DOHH2 (cell line): Measurements from ENCODE around the gene GMDS.
A peak's percentile ranks its signal among the peaks of the same experiment; 100 is the strongest.

Experiments used
- H3F3A ChIP-seq: fragments of 200-600 bp; sonication (generic), shearing (Covaris generic); 2 replicates; pipeline ENCODE4 v1.6.0; 2016; ENCODE audit warnings: antibody characterized with exemption, mild to moderate bottlenecking; ENCODE audit not compliant: control insufficient read depth, insufficient read depth
- H3K27ac ChIP-seq: fragments of 200-600 bp; sonication (generic); 2 replicates; pipeline ENCODE4 v1.5.1; 2014; ENCODE audit warnings: low read depth, mild to moderate bottlenecking, low read length, moderate library complexity
- H3K27me3 ChIP-seq: fragments of 200-600 bp; sonication (generic); 2 replicates; pipeline ENCODE4 v1.6.1; 2014; ENCODE audit warnings: mild to moderate bottlenecking, low read length, mixed read lengths; ENCODE audit not compliant: control insufficient read depth
- H3K36me3 ChIP-seq: fragments of 200-600 bp; sonication (generic); 2 replicates; pipeline ENCODE4 v1.6.1; 2014; ENCODE audit warnings: mild to moderate bottlenecking, low read length, moderate library complexity, mixed read lengths; ENCODE audit not compliant: control insufficient read depth
- H3K4me1 ChIP-seq: fragments of 200-600 bp; sonication (generic); 2 replicates; pipeline ENCODE4 v1.6.1; 2014; ENCODE audit warnings: mild to moderate bottlenecking, low read length, mixed read lengths; ENCODE audit not compliant: control insufficient read depth
- H3K4me2 ChIP-seq: fragments of 200-600 bp; sonication (generic); 2 replicates; pipeline ENCODE4 v1.6.0; 2014; ENCODE audit warnings: mild to moderate bottlenecking, low read length, moderate library complexity
- H3K4me3 ChIP-seq: fragments of 200-600 bp; sonication (generic); 2 replicates; pipeline ENCODE4 v1.5.1; 2014; ENCODE audit warnings: mild to moderate bottlenecking, low read length, mixed read lengths
- H3K79me2 ChIP-seq: fragments of 200-600 bp; sonication (generic); 2 replicates; pipeline ENCODE4 v1.6.1; 2014; ENCODE audit warnings: mild to moderate bottlenecking, low read length, mixed read lengths; ENCODE audit not compliant: control insufficient read depth
- H3K9me2 ChIP-seq: fragments of 200-600 bp; sonication (generic); replicated peaks from 2 replicates; pipeline ENCODE4 v1.6.1; 2014; ENCODE audit warnings: mild to moderate bottlenecking, low read length, mixed read lengths; ENCODE audit not compliant: control insufficient read depth
- H3K9me3 ChIP-seq: fragments of 200-600 bp; sonication (generic); 2 replicates; pipeline ENCODE4 v1.6.1; 2014; ENCODE audit warnings: antibody characterized with exemption, low read length, mixed read lengths; ENCODE audit not compliant: control insufficient read depth, insufficient read depth
- H4K20me1 ChIP-seq: fragments of 200-600 bp; sonication (generic); 2 replicates; pipeline ENCODE4 v1.6.0; 2014; ENCODE audit warnings: low read depth, mild to moderate bottlenecking, antibody characterized with exemption, low read length, moderate library complexity; ENCODE audit not compliant: control insufficient read depth, insufficient read depth
- CTCF ChIP-seq: fragments of 200-600 bp; sonication (generic); IDR thresholded peaks from one replicate; pipeline ENCODE4 v1.5.1; 2014; ENCODE audit warnings: antibody characterized with exemption, mild to moderate bottlenecking, low read depth, low read length; ENCODE audit not compliant: poor library complexity, severe bottlenecking
- EZH2phosphoT487 ChIP-seq: fragments of 200-600 bp; sonication (generic); IDR thresholded peaks from 2 replicates; pipeline ENCODE4 v1.6.1; 2017; ENCODE audit warnings: borderline replicate concordance, mild to moderate bottlenecking, antibody characterized with exemption, low read length, moderate library complexity, mixed read lengths

GMDS gene

DNA sequence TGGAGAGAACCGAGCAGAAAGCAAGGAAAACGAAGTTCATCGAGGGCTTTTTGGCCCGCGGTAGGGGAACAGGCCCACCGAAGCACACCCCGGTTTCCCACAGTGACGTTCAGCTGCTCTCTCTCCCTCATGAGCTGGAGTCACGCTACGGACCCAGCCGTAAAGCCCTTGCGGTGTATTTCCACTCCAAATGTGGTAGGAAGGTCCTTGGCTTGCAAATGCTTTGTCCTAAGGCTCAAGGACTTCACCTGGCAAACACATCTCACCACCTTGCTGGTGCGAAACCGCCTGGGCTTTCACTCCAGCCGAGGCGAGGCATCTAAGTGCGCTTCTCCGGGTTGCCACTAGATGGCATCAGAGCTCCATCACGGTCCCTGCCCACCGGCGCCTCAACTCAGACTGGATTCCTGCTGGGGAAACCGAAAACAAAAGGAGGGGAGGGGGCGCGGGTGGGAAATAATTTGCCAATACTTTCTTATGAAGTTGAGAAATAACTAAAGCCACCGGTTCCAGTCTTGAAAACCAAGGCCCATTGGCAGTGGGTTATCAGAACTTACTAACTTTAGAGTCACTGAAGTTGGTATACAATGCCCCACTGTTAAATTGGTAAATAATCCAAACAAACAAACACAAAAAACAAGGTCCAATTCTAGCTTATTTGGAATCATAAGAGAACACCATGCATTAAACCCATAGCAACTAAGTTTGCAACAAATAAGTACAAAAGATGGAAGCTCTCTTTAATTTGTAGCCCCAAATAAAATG, 649.1 kb downstream of the GMDS start:
- Histone ChIP-seq H3K4me2 (no peak overlapping the region; the same call in 1 of the 2 replicates), H3K36me3 (no peaks in the 10 kb centered on the region), H3K79me2 (no peaks in the 10 kb centered on the region), H3K4me3 (no peak overlapping the region), H4K20me1 (no peaks in the 10 kb centered on the region), H3F3A (no peaks in the 10 kb centered on the region), H3K9me3 (no peaks in the 10 kb centered on the region), H3K27ac (no peak overlapping the region), H3K9me2 (no peaks in the 10 kb centered on the region), H3K4me1 (peaks cover 3% of the 10 kb centered on the region; the same call in 1 of the 2 replicates), H3K27me3 (peaks cover 18% of the 10 kb centered on the region)
- TF ChIP-seq CTCF (peak; percentile 94), EZH2phosphoT487 (no peak)

DNA sequence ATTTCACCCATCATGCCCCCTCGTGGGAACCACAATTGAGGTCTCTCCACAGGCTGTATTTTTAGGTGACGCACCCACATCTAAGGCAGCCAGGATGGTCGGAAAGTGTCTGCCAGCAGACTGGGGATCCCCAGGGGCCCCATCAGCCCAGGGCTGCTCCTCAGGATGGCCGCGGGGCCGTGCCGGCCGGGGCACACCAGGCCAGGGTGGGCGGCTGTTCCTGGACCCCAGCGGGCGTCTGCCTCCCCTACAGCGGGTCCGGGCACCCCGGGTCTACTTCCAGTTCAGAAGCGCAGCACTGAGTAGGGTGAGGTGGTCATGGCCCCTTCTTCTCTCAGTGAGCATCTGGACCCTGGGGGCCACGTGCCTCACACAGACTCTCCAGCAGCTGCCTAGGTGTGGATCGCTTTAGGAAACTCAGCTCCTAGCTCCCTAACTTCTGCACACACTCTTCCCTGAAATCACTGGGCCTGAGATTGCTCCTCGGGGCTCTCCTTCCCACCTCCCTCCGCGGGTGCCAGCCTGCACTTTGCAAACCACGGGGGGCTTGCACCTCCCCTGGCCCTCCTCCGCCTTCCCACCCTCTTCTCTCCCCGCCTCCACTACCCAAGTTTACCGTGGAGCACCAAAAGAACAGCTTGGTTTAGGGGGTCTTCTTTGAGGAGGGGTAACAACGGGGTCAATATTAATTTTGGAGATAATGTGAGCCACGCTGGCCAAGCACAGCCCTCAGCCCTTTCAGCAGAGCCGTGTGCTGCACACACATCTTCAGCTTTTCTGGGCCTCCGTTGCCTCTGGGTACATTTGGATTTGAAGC, 649.9 kb downstream of the GMDS start:
- no peak overlapping the region for H3K4me2 ChIP-seq
- peaks cover 11% of the 10 kb centered on the region for H3K27me3 ChIP-seq
- H3K4me1 ChIP-seq, result peaks cover 3% of the 10 kb centered on the region; the same call in 1 of the 2 replicates
- H3K27ac ChIP-seq, result no peak overlapping the region
- TF ChIP-seq CTCF, result no peak
- no peak for TF ChIP-seq EZH2phosphoT487
- no peaks in the 10 kb centered on the region for H3F3A ChIP-seq
- H3K9me3 ChIP-seq, result no peaks in the 10 kb centered on the region
- no peak overlapping the region for H3K4me3 ChIP-seq
- H4K20me1 ChIP-seq, result no peaks in the 10 kb centered on the region
- H3K79me2 ChIP-seq, result no peaks in the 10 kb centered on the region
- no peaks in the 10 kb centered on the region for H3K36me3 ChIP-seq
- H3K9me2 ChIP-seq, result no peaks in the 10 kb centered on the region

DNA sequence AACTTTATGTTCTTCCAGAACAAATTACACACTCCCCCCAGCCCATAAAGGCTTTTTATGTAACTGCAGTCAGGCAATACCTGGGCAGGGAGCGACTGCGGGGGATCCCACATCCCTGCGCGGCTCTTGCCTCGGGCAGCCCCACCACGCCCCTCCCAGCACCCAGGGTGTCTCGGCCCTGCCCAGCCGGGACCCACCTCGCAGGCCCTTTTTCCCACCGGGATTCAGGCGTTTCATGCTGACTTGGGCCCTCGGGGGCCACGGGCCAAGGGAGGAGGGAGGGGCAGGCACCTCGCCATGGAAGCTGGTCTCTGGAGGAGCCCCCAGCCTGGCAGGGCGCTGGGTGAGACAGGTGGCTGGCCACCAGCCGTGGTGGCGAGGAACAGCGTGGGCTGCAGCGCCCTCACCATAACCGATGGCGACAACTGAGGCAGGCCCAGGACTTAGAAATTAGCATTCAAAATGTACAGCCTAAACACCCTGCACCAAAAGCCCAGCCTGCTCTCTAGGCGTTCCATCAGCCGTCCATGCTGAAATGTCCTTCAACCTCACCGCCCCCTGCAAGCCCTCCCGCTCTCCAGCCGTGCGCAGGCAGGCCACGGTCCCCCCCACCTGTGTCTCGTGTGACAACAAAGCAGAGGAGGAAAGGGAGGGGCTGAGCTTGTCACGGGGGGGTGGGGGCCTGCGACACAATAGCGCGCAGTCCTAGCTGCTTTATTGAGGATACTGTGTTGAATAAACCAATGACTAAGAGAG, 650.8 kb downstream of the GMDS start:
- no peaks in the 10 kb centered on the region for H3K9me2 ChIP-seq
- no peaks in the 10 kb centered on the region for H4K20me1 ChIP-seq
- H3K36me3 ChIP-seq, result no peaks in the 10 kb centered on the region
- H3K9me3 ChIP-seq, result no peaks in the 10 kb centered on the region
- peaks cover 3% of the 10 kb centered on the region; the same call in 1 of the 2 replicates for H3K4me1 ChIP-seq
- H3K27ac ChIP-seq, result no peak overlapping the region
- peaks cover 11% of the 10 kb centered on the region for H3K27me3 ChIP-seq
- H3K4me3 ChIP-seq, result no peak overlapping the region
- no peak overlapping the region for H3K4me2 ChIP-seq
- H3F3A ChIP-seq, result no peaks in the 10 kb centered on the region
- H3K79me2 ChIP-seq, result no peaks in the 10 kb centered on the region
- TF ChIP-seq CTCF, result no peak
- TF ChIP-seq EZH2phosphoT487, result no peak
